Right ventricle myocardium superior (tissue), 1 donor: ENCODE measurements around the gene PARP16. TPM values are rescaled to one million over a fixed set of nuclear protein-coding genes. Genes with fewer than 3 reads are reported as not detected.

ENCODE experiments used
- ATAC-seq: fragments of 200-7000 bp; cut with Tn5 transposase; one replicate; pipeline ENCODE4 v1.9.1; 2020; ENCODE audit warnings: mild to moderate bottlenecking; ENCODE audit not compliant: poor library complexity
- DNase-seq: peaks from one replicate; pipeline ENCODE4 v3.0.0-alpha.2; 2020
- intact Hi-C: fragments of 100-400 bp; cut with DNase I; formaldehyde crosslinking; loops from one replicate; pipeline ENCODE4 v1.11.2; 2022
- total RNA-seq: library from RNA; stranded (reverse); fragmentation: NEBNext Ultra II Directional; extraction: Animal tissue kit (Norgen Biotek cat#: 25700); gene quantifications from one replicate; pipeline ENCODE4 v1.2.1, GENCODE V29; 2021
- donor health status: DM: no; HTN: yes; CAD: no; lungs with severe emphysema.

PARP16 gene
- total RNA-seq, 1 donor from 2014 or later, result 4.4 TPM

- peak; percentile 82 for DNase-seq
- ATAC-seq, result peak; percentile 92
- intact Hi-C loops, result no loop called here
Observed at GRCh38 chr15:65323071-65323511, 36.4 kb upstream of the PARP16 start.

DNA sequence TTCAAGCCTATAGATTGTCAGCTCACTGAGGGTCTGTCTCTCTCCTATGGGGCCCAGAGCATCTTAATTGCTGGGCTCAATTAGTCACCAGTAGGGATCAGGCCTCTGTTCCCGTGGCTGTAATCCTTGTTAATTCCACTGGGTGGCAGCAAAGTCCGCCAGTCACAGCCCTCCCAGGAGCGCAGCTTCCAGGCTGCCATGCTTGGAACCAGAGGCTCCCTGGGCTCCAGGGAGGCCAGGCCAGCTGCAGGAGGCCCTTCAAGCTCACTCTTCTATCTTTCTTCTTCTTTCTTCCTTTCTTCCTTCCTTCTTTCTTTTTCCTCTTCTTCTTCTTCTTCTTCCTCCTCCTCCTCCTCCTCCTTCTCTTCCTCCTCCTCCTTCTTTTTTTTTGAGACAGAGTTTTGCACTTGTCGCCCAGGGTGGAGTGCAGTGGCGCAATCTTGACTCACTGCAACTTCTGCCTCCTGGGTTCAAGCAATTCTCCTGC, 32.2 kb upstream of the PARP16 start:
- intact Hi-C loops, result loop anchor here (1.0 kb wide), 1 partner anchor 66 kb away; no protein-coding TSS in a partner anchor
- peak; percentile 82 for DNase-seq
- ATAC-seq, result peak; percentile 91

- intact Hi-C loops, result no loop called here
- DNase-seq (peak; percentile 78), ATAC-seq (peak; percentile 81)
Observed at GRCh38 chr15:65312400-65312916, 25.8 kb upstream of the PARP16 start.

- intact Hi-C loops, result no loop called here
- ATAC-seq (no peak), DNase-seq (peak; percentile 20)
Observed at GRCh38 chr15:65311760-65312159, 25.1 kb upstream of the PARP16 start.

GRCh38 chr15:65310431-65311137, 23.9 kb upstream of the PARP16 start:
- DNase-seq, result peak; percentile 17
- intact Hi-C loops, result no loop called here
- ATAC-seq, result no peak

- ATAC-seq, result no peak
- peak; percentile 18 for DNase-seq
- intact Hi-C loops, result no loop called here
Observed at GRCh38 chr15:65309882-65310418, 23.3 kb upstream of the PARP16 start.

DNA sequence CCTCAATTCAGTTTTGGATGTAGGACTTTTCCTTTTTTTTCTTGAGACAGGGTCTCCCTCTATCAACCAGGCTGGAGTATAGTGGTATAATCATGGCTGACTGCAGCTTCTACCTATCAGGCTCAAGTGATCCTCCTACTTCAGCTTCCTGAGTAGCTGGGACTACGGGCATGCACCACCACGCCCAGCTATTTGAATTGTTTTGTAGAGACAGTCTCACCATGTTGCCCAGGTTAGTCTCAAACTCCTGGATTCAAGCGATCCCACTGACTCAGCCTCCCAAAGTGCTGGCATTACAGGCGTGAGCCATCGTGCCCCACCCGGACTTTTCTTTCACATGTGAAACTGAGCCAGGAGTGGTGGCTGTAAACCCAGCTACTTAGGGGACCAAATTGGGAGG, 21.3 kb upstream of the PARP16 start:
- intact Hi-C loops, result no loop called here
- DNase-seq, result peak; percentile 22

DNA sequence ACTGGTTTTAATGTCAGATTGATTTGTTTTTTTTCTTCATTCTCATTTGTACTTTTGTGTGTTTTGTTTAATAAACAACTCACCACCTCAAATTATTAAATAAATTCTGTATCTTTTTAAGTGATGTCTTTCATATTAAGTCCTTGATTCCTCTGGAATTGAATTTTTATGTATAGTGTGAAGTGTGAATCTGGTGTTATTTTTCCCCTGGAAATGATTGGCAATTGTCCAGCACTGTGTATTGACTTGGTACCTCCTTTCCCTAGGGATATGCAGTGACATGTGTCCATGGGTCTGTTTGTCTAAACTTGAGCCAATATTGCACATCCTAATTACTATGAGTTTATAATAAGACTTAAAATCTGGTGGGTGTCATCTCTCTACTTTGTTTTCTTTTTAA, 19.9 kb upstream of the PARP16 start:
- no peak for ATAC-seq

More for the DNA sequence above, 21.3 kb upstream of the PARP16 start:
- ATAC-seq, result no peak

DNA sequence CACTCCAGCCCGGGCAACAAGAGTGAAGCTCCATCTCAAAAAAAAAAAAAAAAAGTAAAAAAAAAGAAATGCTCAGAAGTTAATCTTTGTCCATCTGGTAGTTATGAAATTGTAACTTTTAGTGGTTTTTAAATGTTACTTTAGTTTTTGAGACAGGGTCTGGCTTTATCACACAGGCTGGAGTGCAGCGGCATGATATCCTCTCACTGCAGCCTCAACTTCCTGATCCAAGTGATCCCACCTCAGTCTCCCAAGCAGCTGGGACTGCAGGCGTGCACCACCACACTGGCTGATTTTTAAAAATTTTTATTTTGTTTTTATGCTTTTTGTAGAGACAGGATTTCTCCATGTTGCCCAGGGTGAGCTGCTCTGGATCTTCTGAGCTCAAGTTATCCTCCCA, 19.1 kb upstream of the PARP16 start:
- no peak for ATAC-seq
- DNase-seq, result no peak
- intact Hi-C loops, result no loop called here

More for the DNA sequence above, 19.9 kb upstream of the PARP16 start:
- DNase-seq, result no peak
- intact Hi-C loops, result no loop called here

DNA sequence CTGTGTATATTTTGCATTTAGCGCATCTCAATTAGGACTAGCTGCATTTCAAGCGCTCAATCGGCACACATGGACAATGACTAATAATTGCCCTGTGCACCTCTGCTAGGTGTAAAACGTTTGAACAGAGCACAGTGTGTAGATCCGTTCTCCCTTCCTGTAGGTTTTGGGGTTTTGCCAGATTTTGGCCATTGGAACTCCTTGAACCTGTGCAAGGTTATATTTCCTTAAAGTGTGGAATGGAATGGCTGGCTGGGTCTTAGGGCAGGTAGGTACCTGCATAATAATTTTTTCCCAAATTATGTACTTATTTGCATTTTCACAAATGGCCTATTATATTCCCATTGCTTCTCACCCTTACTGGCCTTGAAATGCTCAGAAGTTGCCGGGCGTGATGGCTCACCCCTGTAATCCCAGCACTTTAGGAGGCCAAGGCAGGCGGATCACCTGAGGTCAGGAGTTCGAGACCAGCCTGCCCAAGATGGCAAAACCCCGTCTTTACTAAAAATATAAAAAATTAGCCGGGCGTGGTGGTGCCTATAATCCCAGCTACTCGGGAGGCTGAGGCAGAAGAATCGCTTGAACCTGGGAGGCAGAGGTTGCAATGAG, 18.6 kb upstream of the PARP16 start:
- intact Hi-C loops, result no loop called here
- DNase-seq (no peak), ATAC-seq (peak; percentile 26)

- intact Hi-C loops, result no loop called here
- DNase-seq (peak; percentile 67), ATAC-seq (peak; percentile 94)
Observed at GRCh38 chr15:65304381-65305149, 17.9 kb upstream of the PARP16 start, which contains the start of gene RNU5B-1. TSS of gene RNU5B-1 (plus strand) at chr15:65304677.

GRCh38 chr15:65303687-65304380, 17.2 kb upstream of the PARP16 start:
- no peak for DNase-seq
- intact Hi-C loops, result no loop called here

GRCh38 chr15:65302061-65302460, 15.4 kb upstream of the PARP16 start:
- intact Hi-C loops, result no loop called here
- ATAC-seq (no peak), DNase-seq (no peak)

More at GRCh38 chr15:65303687-65304380, 17.2 kb upstream of the PARP16 start:
- peak; percentile 71 for ATAC-seq

- no peak for ATAC-seq
- DNase-seq, result no peak
- intact Hi-C loops, result no loop called here
Observed at GRCh38 chr15:65300924-65301441, 14.3 kb upstream of the PARP16 start.

- DNase-seq (no peak), ATAC-seq (no peak)
- intact Hi-C loops, result no loop called here
Observed at GRCh38 chr15:65298731-65299130, 12.0 kb upstream of the PARP16 start.

DNA sequence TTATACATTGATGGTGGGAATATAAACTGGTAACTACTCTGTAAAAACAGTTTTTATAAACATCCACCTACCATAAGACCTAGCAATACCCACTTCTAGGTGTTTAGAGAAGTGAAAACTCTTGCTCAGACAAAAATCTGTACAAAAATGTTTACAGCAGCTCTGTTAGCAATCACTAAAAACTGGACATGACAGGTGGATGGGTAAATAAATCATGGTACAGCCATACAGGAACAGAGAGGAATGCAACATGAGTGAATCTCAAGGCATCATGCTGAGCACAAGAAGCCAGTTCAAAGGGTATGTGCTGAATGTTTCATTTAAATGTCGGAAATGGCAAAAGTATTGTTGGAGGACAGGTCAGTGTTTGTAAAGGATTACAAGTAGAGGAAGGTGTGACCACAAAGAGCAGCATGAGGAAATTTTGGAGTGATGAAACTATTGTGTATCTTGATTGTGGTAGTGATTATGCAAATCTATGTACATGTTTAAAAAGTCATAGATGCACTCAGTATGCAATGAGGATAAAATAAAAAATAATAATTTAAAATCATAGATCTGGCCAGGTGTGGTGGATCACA, 6.3 kb upstream of the PARP16 start:
- ATAC-seq (no peak), DNase-seq (no peak)
- intact Hi-C loops, result no loop called here

DNA sequence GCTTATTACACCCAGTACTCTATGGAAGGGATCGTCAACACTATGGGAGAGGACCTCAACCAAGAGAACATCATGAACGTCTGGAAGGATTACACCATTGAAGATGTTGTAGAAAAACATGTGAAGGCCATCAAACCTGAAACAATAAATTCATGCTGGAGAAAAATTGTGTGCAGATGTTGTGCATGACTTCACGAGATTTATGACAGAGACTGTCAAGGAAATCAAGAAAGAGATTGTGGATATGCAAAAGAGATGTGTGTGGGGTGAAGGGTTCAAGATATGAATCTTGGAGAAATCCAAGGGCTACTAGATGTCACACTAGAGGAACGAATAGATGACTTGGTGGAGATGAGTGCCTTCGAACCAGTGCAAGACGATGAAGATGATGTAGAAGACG, 3.5 kb upstream of the PARP16 start:
- ATAC-seq (no peak), DNase-seq (no peak)
- intact Hi-C loops, result no loop called here
